Tongue (tissue), 2 donors: ENCODE measurements around the gene SLX9. TPM values are rescaled to one million over a fixed set of nuclear protein-coding genes. Genes with fewer than 3 reads are reported as not detected.

Experiments
- DNase-seq: peaks from one replicate; pipeline ENCODE4 v3.0.0-alpha.2; 2015
- total RNA-seq: library from RNA; depleted of rRNA; stranded (reverse); fragments of >200 nt; gene quantifications from one replicate; pipeline ENCODE4 v1.2.3, GENCODE V29; 2014

The SLX9 gene
- total RNA-seq, 1 donor from 2014 or later: 19.5 TPM

DNA sequence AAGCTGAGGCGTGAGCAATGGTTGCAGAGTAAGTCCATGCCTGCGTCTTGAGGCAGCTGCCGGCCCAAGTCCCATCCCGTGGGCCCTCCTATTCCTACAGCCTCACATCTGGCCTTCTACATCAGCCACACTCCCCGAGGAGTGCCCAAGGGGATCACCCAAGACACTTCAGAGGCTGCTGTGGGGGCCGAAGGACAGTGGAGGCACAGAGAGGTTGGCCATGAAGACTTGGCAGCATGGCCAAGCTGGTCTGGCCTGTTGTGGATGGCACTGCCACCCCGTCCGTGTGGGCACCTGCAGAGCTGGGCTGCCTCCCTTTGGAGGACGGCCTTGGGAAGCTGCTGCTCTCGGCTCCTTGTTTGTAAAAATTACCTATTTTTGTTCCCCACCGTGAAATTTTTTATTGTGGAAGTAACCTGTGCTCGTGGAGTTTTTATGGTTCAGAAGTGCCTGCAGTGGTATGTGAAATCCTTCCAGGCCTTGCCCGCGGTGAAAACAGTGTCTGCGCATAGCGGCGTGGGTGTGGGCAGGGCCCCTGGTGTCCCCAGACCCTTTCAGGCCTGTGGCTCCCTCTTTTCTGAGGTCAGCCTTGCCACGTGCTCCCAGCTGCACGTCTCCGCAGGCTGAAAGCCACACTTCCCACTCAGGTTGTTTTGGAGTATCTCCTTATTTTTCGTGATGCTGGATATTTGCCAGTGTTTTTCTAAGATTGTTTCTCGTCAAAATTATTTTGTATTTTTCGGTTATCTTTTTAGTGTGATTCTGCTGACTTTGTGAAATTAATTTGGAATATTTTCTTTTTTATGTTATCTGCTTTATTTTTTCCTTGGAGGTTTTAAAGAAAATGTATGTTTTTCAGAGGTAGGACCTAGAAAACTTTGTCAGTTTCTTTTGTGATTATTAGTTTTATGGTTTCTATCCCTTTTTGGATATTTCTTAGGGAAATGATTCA, 20.6 kb downstream of the SLX9 start:
- no peak for DNase-seq

- DNase-seq: peak; percentile 84
These were observed 22.7 kb downstream of the SLX9 start for GRCh38 chr21:44962403-44962966.

- no peak for DNase-seq
These were observed 24.6 kb downstream of the SLX9 start for GRCh38 chr21:44964381-44964780.

GRCh38 chr21:44965251-44966022, 25.6 kb downstream of the SLX9 start:
- DNase-seq: no peak

- DNase-seq: peak; percentile 75
These were observed 26.6 kb downstream of the SLX9 start for GRCh38 chr21:44966135-44967081.

- DNase-seq: no peak
These were observed 27.5 kb downstream of the SLX9 start for GRCh38 chr21:44967082-44968047.

DNA sequence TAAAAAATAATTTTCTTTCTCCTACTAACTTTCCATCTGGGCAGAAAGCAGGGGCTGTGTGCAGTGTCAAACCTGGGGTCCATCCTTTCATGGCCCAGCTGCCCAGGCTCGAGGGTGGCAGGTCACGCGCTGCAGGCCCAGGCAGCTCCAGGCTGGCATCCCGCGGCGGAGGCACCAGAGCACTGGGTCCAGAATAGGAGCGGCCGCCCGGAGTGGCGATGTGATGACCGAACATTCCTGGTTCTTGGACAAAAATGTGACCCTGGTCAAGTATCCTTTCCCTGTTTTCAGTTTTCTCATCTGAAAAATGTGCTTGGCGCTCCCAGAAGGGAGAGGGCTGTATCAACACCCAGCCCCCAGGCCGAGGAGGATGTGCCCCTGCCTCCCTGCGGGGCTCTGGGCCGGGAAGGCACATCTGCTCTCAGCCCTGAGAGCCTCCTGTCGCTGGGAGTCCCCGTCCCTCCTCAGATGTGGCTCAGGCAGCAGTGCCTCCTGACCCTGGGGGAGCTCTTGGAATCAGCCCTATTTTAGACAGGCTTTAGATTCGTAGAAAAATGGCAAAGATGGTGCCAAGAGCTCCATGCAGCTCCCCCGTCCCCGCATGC, 29.3 kb downstream of the SLX9 start:
- DNase-seq: no peak

- DNase-seq: no peak
These were observed 30.3 kb downstream of the SLX9 start for GRCh38 chr21:44969931-44970755.

- DNase-seq: no peak
These were observed 31.2 kb downstream of the SLX9 start for GRCh38 chr21:44970766-44971671.

DNA sequence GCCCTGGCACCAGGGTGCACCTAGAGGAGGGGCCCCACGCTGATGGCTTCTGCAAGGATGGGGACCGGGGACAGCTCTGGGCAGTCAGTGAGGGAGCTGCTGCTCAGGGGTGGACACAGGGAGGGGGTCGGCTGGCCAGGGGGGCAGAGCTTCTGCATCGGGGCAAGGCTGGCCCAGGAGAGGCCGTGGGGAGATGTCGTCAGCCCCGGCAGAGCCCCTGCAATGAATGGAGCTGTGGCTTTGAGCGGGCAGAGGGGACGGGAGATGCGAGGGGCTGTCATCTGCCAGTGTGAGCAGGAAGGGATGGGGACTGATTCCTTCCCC, 31.8 kb downstream of the SLX9 start:
- DNase-seq: no peak

- no peak for DNase-seq
These were observed 32.5 kb downstream of the SLX9 start for GRCh38 chr21:44972301-44972814.

GRCh38 chr21:44972821-44973220, 33.0 kb downstream of the SLX9 start:
- DNase-seq: no peak

DNA sequence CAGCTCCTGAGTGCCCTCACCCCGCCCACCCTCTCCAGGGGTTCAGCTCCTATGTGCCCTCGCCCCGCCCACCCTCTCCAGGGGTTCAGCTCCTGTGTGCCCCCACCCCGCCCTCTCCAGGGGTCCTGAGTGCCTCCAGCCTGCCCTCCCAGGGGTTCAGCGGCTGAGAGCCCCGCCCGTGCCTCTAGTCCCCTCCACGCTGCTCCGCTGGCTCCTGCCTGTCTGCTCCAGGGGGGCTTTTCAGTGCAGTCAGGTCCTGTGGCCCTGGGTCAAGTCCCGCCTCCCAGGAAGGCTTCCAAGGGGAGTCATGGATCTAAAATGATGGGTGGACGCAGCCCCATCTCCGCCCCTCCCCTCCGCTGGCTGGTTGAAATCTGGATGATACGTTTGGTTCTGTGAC, 33.8 kb downstream of the SLX9 start:
- no peak for DNase-seq

DNA sequence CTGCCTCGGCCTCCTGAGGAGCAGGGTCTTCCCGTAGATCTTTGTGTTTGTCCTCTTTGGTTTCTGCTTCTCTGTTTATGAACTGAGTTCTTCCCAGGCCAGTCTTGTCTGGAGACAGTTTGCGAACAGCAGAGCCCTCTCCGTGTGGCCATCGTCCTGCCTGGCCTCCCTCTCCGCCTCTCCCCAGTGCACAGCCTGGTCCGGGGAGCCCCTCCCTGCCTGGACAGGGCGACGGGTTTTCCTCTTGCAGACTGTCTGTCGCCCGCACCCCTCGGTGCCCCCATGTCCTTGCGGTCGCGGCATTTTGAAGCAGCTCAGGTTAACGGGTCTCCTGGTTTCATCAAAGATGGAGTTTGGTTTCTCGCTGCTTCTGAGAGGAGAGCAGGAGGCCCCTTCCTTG, 34.8 kb downstream of the SLX9 start:
- no peak for DNase-seq

DNA sequence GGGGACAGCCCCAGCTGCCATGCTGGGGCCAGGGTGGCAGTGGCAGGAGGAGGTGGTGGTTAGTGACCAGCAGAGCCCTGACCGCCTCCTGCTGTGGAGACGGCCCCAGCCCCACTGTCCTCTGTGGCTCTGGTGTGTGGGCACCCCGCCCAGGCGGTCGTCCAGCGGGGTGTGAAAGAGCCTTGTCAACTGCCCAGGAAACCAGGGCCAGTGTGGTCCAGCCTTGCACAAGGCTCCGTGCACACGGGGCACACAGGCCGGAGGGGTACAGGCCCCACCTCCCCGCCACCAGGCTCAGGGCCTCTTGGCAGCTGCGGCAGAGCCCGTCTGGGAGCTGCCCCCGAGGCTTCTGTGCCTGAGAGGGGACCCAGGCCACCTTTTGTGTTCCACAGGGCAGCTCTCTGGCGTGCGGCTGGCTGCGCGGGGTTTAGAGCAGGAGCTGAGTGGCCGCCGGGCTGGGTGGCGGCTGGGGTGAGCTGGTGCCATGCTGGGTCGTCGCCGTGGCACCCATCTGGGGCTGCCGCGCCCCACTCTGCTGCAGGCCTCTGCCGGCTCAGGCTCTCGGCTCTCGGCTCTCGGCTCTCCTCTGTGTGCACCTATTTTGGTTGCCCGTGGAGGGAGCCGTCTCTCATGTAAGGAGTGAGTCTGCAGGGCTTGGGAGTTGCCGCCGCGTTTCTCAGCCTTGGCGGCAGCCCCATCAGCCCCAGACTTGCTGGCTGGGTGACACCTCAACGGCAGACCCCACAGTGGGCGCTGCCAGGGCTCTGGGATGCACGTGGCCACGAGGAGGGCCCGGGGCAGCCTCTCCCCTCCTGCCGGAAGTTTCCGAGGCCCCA, 36.1 kb downstream of the SLX9 start:
- DNase-seq: no peak

- peak; percentile 61 for DNase-seq
These were observed 36.9 kb downstream of the SLX9 start for GRCh38 chr21:44976556-44977393.
